IPS-18a (cell line): ENCODE data around the gene IFIT1.
"Not testable (repeated sequence)": the region's sequence is repeated elsewhere in the genome, so short reads cannot be mapped to it uniquely, and the experiment has no call there.

ENCODE experiments used
- H3K27ac ChIP-seq: one replicate; pipeline ENCODE4 v1.5.1; 2013; ENCODE audit warnings: low read length
- H3K27me3 ChIP-seq: one replicate; pipeline ENCODE4 v1.6.1; 2013; ENCODE audit warnings: mild to moderate bottlenecking, low read length; ENCODE audit not compliant: control insufficient read depth, insufficient read depth
- H3K36me3 ChIP-seq: one replicate; pipeline ENCODE4 v1.6.1; 2013; ENCODE audit warnings: low read depth, low read length; ENCODE audit not compliant: control insufficient read depth
- H3K4me1 ChIP-seq: one replicate; pipeline ENCODE4 v1.6.1; 2013; ENCODE audit warnings: low read depth, low read length; ENCODE audit not compliant: control insufficient read depth
- H3K4me3 ChIP-seq: one replicate; pipeline ENCODE4 v1.5.1; 2013; ENCODE audit warnings: low read length
- H3K9ac ChIP-seq: one replicate; pipeline ENCODE4 v1.6.1; 2013; ENCODE audit warnings: mild to moderate bottlenecking, low read length, moderate library complexity
- H3K9me3 ChIP-seq: one replicate; pipeline ENCODE4 v1.6.1; 2013; ENCODE audit warnings: low read depth, low read length; ENCODE audit not compliant: control insufficient read depth

Gene IFIT1

GRCh38 chr10:89389254-89389653 lies 3.2 kb upstream of the IFIT1 start:
- Histone ChIP-seq H3K9ac (no peak overlapping the region), H3K4me3 (no peak overlapping the region), H3K4me1 (peaks cover 5% of the 10 kb centered on the region), H3K36me3 (no peaks in the 10 kb centered on the region), H3K27me3 (no peaks in the 10 kb centered on the region), H3K27ac (no peak overlapping the region), H3K9me3 (no peaks in the 10 kb centered on the region)

- H3K36me3 ChIP-seq: no peaks in the 10 kb centered on the region
- no peaks in the 10 kb centered on the region for H3K9me3 ChIP-seq
- H3K27ac ChIP-seq: no peak overlapping the region
- H3K4me1 ChIP-seq: peaks cover 5% of the 10 kb centered on the region
- H3K9ac ChIP-seq: no peak overlapping the region
- H3K27me3 ChIP-seq: no peaks in the 10 kb centered on the region
- no peak overlapping the region for H3K4me3 ChIP-seq
These were observed 1.8 kb upstream of the IFIT1 start for GRCh38 chr10:89390476-89391225.

GRCh38 chr10:89391226-89391576 lies 1.2 kb upstream of the IFIT1 start:
- H3K27ac ChIP-seq, H3K36me3 ChIP-seq, H3K9ac ChIP-seq, H3K4me3 ChIP-seq, H3K9me3 ChIP-seq, H3K27me3 ChIP-seq, H3K4me1 ChIP-seq: not testable (repeated sequence)

- peak overlapping the region; percentile 55 for H3K4me3 ChIP-seq
- no peak overlapping the region for H3K27ac ChIP-seq
- H3K36me3 ChIP-seq: no peaks in the 10 kb centered on the region
- H3K4me1 ChIP-seq: peaks cover 5% of the 10 kb centered on the region
- no peaks in the 10 kb centered on the region for H3K27me3 ChIP-seq
- no peaks in the 10 kb centered on the region for H3K9me3 ChIP-seq
- H3K9ac ChIP-seq: no peak overlapping the region
These were observed 551 bp downstream of the IFIT1 start for GRCh38 chr10:89392974-89393373.

- H3K4me3 ChIP-seq: no peak overlapping the region
These were observed 1.5 kb downstream of the IFIT1 start for GRCh38 chr10:89393898-89394297.

GRCh38 chr10:89395141-89395540 lies 2.7 kb downstream of the IFIT1 start:
- Histone ChIP-seq H3K4me3 (no peak overlapping the region), H3K36me3 (no peaks in the 10 kb centered on the region), H3K27ac (no peak overlapping the region), H3K9me3 (no peaks in the 10 kb centered on the region), H3K27me3 (no peaks in the 10 kb centered on the region), H3K4me1 (peaks cover 5% of the 10 kb centered on the region), H3K9ac (no peak overlapping the region)

More at GRCh38 chr10:89393898-89394297, 1.5 kb downstream of the IFIT1 start:
- H3K9me3 ChIP-seq: no peaks in the 10 kb centered on the region
- no peaks in the 10 kb centered on the region for H3K27me3 ChIP-seq
- H3K36me3 ChIP-seq: no peaks in the 10 kb centered on the region
- no peak overlapping the region for H3K9ac ChIP-seq
- H3K4me1 ChIP-seq: peaks cover 5% of the 10 kb centered on the region
- H3K27ac ChIP-seq: no peak overlapping the region

GRCh38 chr10:89398003-89398749 lies 5.8 kb downstream of the IFIT1 start:
- H3K27ac ChIP-seq: no peak overlapping the region

GRCh38 chr10:89399956-89400355 lies 7.5 kb downstream of the IFIT1 start:
- H3K27me3 ChIP-seq: no peaks in the 10 kb centered on the region
- H3K9ac ChIP-seq: no peak overlapping the region
- no peaks in the 10 kb centered on the region for H3K9me3 ChIP-seq

More at GRCh38 chr10:89398003-89398749, 5.8 kb downstream of the IFIT1 start:
- no peaks in the 10 kb centered on the region for H3K4me1 ChIP-seq
- H3K36me3 ChIP-seq: no peaks in the 10 kb centered on the region
- no peak overlapping the region for H3K9ac ChIP-seq
- no peaks in the 10 kb centered on the region for H3K27me3 ChIP-seq
- no peak overlapping the region for H3K4me3 ChIP-seq
- H3K9me3 ChIP-seq: no peaks in the 10 kb centered on the region

GRCh38 chr10:89403043-89403442 lies 10.6 kb downstream of the IFIT1 start:
- Histone ChIP-seq H3K9me3 (no peaks in the 10 kb centered on the region), H3K27ac (no peak overlapping the region), H3K4me3 (no peak overlapping the region), H3K4me1 (no peaks in the 10 kb centered on the region), H3K9ac (no peak overlapping the region), H3K36me3 (no peaks in the 10 kb centered on the region), H3K27me3 (no peaks in the 10 kb centered on the region)

More at GRCh38 chr10:89399956-89400355, 7.5 kb downstream of the IFIT1 start:
- no peak overlapping the region for H3K27ac ChIP-seq
- H3K36me3 ChIP-seq: no peaks in the 10 kb centered on the region
- no peaks in the 10 kb centered on the region for H3K4me1 ChIP-seq
- no peak overlapping the region for H3K4me3 ChIP-seq

- Histone ChIP-seq H3K36me3 (no peaks in the 10 kb centered on the region), H3K4me1 (no peaks in the 10 kb centered on the region), H3K27me3 (no peaks in the 10 kb centered on the region), H3K27ac (no peak overlapping the region), H3K9ac (no peak overlapping the region), H3K4me3 (no peak overlapping the region), H3K9me3 (no peaks in the 10 kb centered on the region)
These were observed 12.0 kb downstream of the IFIT1 start for GRCh38 chr10:89404104-89405047.

- not testable (repeated sequence) for H3K27me3 ChIP-seq, H3K4me1 ChIP-seq, H3K27ac ChIP-seq, H3K9me3 ChIP-seq, H3K36me3 ChIP-seq, H3K4me3 ChIP-seq, H3K9ac ChIP-seq
These were observed 13.8 kb downstream of the IFIT1 start for GRCh38 chr10:89406178-89406577.
